K562 (cell line): ENCODE measurements around the gene GRIN1. TPM values are rescaled to one million over a fixed set of nuclear protein-coding genes. Genes with fewer than 3 reads are reported as not detected.

ENCODE experiments used
- ATF4 ChIP-seq: fragments of 450-650 bp; formaldehyde crosslinking; IDR thresholded peaks from 2 replicates; pipeline ENCODE4 v1.4.0; 2022; ENCODE audit warnings: mild to moderate bottlenecking, moderate library complexity
- ETV6 ChIP-seq, 3 experiments: fragments of 150-350 bp in 1 of 3; sonication (generic) in 1 of 3; formaldehyde crosslinking in 1 of 3; IDR thresholded peaks; 2 replicates each; pipeline versions ENCODE4 v1.6.1 to v1.8.0; 2014 to 2022; ENCODE audit warnings: borderline replicate concordance in 2 of 3, low read depth in 2 of 3, antibody characterized with exemption in 1 of 3, low read length in 1 of 3, mild to moderate bottlenecking in 1 of 3, missing genetic modification reagents in 1 of 3
- GTF2A2 ChIP-seq: IDR thresholded peaks from 2 replicates; pipeline ENCODE4 v1.6.1; 2016; ENCODE audit warnings: mild to moderate bottlenecking, missing genetic modification characterization, missing compliant biosample characterization
- HDAC2 ChIP-seq: fragments of 450-650 bp; IDR thresholded peaks from 2 replicates; pipeline ENCODE4 v1.6.1; 2016; ENCODE audit warnings: mild to moderate bottlenecking
- HOXB6 ChIP-seq: fragments of 250-450 bp; sonication (Bioruptor Pico); IDR thresholded peaks from 2 replicates; pipeline ENCODE4 v1.5.1; 2022; ENCODE audit warnings: mild to moderate bottlenecking, borderline replicate concordance
- REST ChIP-seq, 2 experiments: fragments of 450-650 bp; formaldehyde crosslinking in 1 of 2; IDR thresholded peaks; 2 replicates each; pipeline versions ENCODE4 v1.4.0 to v1.6.1; 2014 to 2020; ENCODE audit warnings: mild to moderate bottlenecking in 2 of 2, borderline replicate concordance in 1 of 2, low read depth in 1 of 2
- ZSCAN32 ChIP-seq: fragments of 450-650 bp; formaldehyde crosslinking; IDR thresholded peaks from 2 replicates; pipeline ENCODE4 v1.4.0; 2020; ENCODE audit warnings: mild to moderate bottlenecking, moderate library complexity
- polyA plus RNA-seq, 8 experiments: library from polyadenylated mRNA; depleted of rRNA in 4 of 8; stranded (reverse) in 5 of 8; unstranded in 3 of 8; fragments of >200 nt; fragmentation: Nextera tagmentation in 2 of 8; fragmentation: Illumina TruSeq in 1 of 8; extraction: Ambion mirVana in 2 of 8; extraction: Trizol in 1 of 8; gene quantifications; 2 replicates each; pipeline versions ENCODE4 v1.2.1 to v1.2.3, GENCODE V29; 2011 to 2014; ENCODE audit warnings: inconsistent platforms in 1 of 8, missing spikeins in 1 of 8
- total RNA-seq, 7 experiments: library from RNA; depleted of rRNA in 6 of 7; stranded (reverse); fragments of >200 nt in 6 of 7; fragmentation: Illumina TruSeq in 2 of 7; extraction: Trizol in 2 of 7; gene quantifications; 2 replicates each; pipeline versions ENCODE4 v1.2.1 to v1.2.3, GENCODE V29; 2011 to 2021; ENCODE audit warnings: low replicate concordance in 1 of 7
- TF ChIP-seq, protein P1 (sequence below): fragments of 450-650 bp; IDR thresholded peaks from 2 replicates; pipeline ENCODE4 v1.6.1; 2014; ENCODE audit warnings: low read depth, mild to moderate bottlenecking, moderate library complexity, borderline replicate concordance
- TF ChIP-seq, protein P2 (sequence below): sonication (generic); formaldehyde crosslinking; IDR thresholded peaks from 2 replicates; pipeline ENCODE4 v1.8.1; 2023; ENCODE audit warnings: missing genetic modification reagents, mild to moderate bottlenecking, borderline replicate concordance

GRIN1 gene
- total and polyA plus RNA-seq, 9 of the 15 experiments (the other 6 are each of a cell fraction or from before 2014, with no cell fraction given) = 0.03 to 0.35 (median 0.16) TPM; not detected in 6

DNA sequence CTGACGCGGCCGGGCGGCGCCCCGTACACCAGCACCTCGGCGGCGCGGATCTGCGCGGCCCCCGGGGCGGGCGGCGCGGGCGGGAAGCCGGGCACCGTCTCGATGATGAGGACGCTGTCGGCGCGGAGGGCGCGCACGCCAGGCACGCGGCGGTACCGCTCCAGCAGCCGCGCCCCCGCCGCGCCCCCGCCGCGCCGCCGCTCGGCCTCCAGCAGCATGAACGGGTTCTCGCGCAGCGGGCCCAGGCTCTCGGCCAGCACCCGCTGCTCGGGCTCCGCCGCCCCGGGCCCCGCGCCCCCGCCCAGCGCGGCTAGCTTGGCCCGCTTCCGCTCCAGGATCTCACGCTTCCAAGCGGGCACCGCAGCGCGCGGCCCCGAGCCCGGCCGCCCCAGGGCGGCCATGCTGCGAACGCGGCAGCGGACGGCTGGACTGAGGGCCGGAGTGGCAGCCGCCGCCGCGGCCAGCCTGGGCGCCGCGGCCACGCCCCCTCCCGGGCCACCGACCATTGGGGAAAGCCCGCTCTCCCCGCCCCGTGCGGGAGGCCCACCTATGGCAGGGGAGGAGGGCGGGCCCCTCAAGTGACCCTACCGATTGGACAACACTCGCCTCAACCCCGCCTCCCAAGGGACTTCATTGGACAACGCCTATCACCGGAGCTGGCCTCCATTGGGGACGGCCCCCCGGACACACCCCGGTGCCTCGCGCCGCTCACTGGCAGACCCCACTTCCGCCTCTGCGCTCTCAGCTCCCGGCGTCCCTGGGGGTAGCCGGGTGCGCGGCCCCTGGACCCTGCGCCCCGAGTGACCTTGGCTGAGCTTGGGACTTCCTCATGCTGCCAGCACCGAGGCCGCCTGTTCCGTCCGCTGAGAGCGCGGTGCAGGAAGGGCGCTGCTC lies 61.6 kb downstream of the GRIN1 start, which contains the start of gene TPRN (continued):
- TF ChIP-seq REST (IDR thresholded peaks at IDR 0.05; ENCODE audit: borderline replicate concordance) (no peak), REST (CRISPR knock-in tag; IDR thresholded peaks at IDR 0.05; ENCODE audit: low read depth) (peak; percentile 61; the same call in 1 of the 2 replicates), HOXB6 (CRISPR knock-in tag) (no peak), ATF4 (CRISPR knock-in tag) (0 out of 2 replicates have a peak, but pooled peaks have one; percentile 19), HDAC2 (no peak), GTF2A2 (no peak), ZSCAN32 (CRISPR knock-in tag) (no peak), ETV6 (IDR thresholded peaks at IDR 0.05; ENCODE audit: borderline replicate concordance in 1 of 2, low read depth in 2 of 2, low read length in 1 of 2) (no peak), ETV6 (CRISPR knock-in tag; IDR thresholded peaks at IDR 0.05; ENCODE audit: borderline replicate concordance) (no peak)
- TF ChIP-seq, protein P1, sequence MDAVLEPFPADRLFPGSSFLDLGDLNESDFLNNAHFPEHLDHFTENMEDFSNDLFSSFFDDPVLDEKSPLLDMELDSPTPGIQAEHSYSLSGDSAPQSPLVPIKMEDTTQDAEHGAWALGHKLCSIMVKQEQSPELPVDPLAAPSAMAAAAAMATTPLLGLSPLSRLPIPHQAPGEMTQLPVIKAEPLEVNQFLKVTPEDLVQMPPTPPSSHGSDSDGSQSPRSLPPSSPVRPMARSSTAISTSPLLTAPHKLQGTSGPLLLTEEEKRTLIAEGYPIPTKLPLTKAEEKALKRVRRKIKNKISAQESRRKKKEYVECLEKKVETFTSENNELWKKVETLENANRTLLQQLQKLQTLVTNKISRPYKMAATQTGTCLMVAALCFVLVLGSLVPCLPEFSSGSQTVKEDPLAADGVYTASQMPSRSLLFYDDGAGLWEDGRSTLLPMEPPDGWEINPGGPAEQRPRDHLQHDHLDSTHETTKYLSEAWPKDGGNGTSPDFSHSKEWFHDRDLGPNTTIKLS = no peak
- TF ChIP-seq, protein P2, sequence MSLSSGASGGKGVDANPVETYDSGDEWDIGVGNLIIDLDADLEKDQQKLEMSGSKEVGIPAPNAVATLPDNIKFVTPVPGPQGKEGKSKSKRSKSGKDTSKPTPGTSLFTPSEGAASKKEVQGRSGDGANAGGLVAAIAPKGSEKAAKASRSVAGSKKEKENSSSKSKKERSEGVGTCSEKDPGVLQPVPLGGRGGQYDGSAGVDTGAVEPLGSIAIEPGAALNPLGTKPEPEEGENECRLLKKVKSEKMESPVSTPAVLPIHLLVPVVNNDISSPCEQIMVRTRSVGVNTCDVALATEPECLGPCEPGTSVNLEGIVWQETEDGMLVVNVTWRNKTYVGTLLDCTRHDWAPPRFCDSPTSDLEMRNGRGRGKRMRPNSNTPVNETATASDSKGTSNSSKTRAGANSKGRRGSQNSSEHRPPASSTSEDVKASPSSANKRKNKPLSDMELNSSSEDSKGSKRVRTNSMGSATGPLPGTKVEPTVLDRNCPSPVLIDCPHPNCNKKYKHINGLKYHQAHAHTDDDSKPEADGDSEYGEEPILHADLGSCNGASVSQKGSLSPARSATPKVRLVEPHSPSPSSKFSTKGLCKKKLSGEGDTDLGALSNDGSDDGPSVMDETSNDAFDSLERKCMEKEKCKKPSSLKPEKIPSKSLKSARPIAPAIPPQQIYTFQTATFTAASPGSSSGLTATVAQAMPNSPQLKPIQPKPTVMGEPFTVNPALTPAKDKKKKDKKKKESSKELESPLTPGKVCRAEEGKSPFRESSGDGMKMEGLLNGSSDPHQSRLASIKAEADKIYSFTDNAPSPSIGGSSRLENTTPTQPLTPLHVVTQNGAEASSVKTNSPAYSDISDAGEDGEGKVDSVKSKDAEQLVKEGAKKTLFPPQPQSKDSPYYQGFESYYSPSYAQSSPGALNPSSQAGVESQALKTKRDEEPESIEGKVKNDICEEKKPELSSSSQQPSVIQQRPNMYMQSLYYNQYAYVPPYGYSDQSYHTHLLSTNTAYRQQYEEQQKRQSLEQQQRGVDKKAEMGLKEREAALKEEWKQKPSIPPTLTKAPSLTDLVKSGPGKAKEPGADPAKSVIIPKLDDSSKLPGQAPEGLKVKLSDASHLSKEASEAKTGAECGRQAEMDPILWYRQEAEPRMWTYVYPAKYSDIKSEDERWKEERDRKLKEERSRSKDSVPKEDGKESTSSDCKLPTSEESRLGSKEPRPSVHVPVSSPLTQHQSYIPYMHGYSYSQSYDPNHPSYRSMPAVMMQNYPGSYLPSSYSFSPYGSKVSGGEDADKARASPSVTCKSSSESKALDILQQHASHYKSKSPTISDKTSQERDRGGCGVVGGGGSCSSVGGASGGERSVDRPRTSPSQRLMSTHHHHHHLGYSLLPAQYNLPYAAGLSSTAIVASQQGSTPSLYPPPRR (CRISPR knock-in tag) = no peak
